Measurements from ENCODE around the gene DDX47.

The DDX47 gene

DNA sequence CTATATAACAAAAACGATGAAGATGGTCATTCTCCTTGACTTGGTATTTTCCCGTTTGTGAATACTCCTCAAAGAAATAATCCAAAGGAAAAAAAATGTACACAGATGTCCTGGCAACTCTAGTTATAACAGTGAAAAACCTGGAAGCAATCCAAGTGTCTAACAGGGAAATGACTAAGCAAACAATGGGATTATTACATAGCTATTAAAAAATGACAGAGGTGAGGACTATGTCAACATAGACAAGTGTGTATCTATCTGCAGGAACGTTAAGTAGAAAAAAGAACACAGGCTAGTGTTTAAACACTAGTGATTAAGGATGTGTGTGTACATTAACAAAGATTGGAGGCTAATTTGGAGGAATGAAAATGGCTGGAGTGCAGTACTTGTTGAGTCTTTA lies 33.6 kb upstream of the DDX47 start:
- no peak overlapping the region for H3K4me3 ChIP-seq (ENCODE audit: low read depth, low read length)
- TF ChIP-seq, protein P1, sequence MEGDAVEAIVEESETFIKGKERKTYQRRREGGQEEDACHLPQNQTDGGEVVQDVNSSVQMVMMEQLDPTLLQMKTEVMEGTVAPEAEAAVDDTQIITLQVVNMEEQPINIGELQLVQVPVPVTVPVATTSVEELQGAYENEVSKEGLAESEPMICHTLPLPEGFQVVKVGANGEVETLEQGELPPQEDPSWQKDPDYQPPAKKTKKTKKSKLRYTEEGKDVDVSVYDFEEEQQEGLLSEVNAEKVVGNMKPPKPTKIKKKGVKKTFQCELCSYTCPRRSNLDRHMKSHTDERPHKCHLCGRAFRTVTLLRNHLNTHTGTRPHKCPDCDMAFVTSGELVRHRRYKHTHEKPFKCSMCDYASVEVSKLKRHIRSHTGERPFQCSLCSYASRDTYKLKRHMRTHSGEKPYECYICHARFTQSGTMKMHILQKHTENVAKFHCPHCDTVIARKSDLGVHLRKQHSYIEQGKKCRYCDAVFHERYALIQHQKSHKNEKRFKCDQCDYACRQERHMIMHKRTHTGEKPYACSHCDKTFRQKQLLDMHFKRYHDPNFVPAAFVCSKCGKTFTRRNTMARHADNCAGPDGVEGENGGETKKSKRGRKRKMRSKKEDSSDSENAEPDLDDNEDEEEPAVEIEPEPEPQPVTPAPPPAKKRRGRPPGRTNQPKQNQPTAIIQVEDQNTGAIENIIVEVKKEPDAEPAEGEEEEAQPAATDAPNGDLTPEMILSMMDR (IDR thresholded peaks at IDR 0.05; ENCODE audit: borderline replicate concordance, insufficient read depth, low read depth, low read length) = no peak

DNA sequence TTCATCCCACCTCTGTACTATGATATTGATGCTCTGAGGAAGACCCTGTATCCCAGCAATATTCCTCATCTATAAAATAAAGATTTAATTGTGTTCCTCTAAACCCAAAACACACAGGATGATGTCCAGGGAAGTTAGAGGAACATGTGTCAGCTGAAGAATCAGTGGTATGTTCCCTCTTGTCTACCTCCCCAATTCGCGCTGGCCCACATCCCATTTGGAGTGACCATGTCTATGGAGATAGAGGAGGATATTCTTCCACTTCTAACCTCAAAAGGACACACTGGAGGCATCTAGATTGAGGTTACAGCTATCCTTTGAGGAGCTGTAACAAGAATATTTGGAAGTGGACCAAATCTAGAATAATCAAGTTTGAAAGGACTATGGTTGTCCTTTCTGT lies 29.0 kb upstream of the DDX47 start:
- TF ChIP-seq, protein P1 (IDR thresholded peaks at IDR 0.05; ENCODE audit: borderline replicate concordance, insufficient read depth, low read depth, low read length) = no peak
- H3K4me3 ChIP-seq (ENCODE audit: low read depth, low read length) = no peak overlapping the region

DNA sequence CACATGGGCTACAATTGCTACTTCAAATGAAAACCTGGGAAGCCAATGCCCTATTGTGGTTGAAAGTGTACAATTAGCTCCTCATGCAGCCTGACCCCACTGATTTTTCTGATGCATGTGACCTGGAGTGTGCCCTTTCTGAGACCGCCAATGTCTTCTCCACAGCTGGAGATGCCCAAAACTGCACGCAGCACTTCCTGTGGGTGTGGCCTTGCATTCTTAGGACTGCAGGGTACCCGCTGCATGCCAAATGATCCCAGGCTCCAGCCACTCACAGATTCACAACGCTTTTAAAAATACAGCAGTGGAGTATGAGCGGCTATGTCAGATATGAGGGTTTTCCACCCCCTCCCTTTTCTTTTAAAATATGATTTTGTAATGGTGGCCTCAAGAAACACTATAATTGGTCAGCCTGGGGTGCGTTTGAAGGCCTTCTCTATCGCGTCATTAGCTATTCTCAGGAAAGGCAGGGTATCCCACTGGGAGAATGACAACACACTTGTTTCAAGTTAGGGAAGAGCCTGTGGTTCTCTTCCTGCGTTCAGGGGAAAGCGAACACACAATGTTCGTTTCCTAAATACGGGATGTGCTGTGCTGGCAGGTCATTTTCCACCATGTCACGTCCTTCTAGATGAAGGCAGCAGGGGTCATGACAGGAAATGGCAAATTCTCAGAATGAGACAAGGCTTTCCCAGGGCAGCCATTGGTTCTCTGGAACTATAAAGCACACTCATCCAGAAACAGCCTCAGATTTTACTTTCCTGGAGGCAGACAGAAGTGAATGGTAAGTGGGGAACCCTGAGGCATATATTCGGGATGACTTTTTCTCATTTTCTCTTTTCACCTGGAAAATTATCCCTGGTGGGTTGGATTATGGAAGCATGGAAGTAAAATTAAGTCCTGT lies 28.0 kb upstream of the DDX47 start, which contains the start of gene APOLD1:
Gene APOLD1, plus strand, starts transcription at position 749 of the 904 bp plus-strand sequence. Its CDS starts 33 bp downstream, at position 782.
- TF ChIP-seq, protein P1 (IDR thresholded peaks at IDR 0.05; ENCODE audit: borderline replicate concordance, insufficient read depth, low read depth, low read length) = no peak
- peak within 1 kb of the TSS; percentile 64 for H3K4me3 ChIP-seq (ENCODE audit: low read depth, low read length)

DNA sequence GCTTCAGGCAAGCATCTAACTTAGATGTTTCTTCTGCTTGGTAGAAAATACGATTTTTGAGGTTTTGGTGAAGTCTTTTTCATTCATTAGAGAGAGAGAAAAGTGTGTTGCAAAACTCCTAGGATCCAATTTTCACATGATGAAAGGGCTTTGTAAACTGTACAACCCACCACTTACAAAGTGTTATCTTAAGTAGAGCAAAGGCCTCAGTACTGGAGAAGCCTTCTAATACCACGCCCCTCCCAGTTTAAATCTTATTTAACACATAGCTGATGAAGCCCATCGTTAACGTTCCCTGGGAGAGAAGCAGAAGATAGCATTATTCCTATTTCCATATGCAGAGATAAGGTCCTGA lies 26.8 kb upstream of the DDX47 start:
- TF ChIP-seq, protein P1 (IDR thresholded peaks at IDR 0.05; ENCODE audit: borderline replicate concordance, insufficient read depth, low read depth, low read length) = no peak
- peak overlapping the region; percentile 64 for H3K4me3 ChIP-seq (ENCODE audit: low read depth, low read length)

DNA sequence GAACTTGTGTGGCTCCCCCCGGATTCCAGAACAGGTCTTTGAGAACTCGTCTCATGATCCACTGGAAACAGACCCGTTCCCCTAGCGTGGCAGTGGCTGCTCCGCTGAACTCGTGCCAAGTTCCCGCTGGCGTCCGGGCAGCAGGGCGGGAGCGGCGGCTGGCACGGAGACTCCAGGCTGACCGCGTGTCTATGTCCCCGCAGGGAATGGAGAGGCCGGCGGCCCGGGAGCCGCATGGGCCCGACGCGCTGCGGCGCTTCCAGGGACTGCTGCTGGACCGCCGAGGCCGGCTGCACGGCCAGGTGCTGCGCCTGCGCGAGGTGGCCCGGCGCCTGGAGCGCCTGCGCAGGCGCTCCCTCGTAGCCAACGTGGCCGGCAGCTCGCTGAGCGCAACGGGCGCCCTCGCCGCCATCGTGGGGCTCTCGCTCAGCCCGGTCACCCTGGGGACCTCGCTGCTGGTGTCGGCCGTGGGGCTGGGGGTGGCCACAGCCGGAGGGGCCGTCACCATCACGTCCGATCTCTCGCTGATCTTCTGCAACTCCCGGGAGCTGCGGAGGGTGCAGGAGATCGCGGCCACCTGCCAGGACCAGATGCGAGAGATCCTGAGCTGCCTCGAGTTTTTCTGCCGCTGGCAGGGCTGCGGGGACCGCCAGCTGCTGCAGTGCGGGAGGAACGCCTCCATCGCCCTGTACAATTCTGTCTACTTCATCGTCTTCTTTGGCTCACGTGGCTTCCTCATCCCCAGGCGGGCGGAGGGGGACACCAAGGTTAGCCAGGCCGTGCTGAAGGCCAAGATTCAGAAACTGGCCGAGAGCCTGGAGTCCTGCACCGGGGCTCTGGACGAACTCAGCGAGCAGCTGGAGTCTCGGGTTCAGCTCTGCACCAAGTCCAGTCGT lies 26.2 kb upstream of the DDX47 start:
- TF ChIP-seq, protein P1 (IDR thresholded peaks at IDR 0.05; ENCODE audit: borderline replicate concordance, insufficient read depth, low read depth, low read length) = no peak
- H3K4me3 ChIP-seq (ENCODE audit: low read depth, low read length) = peak overlapping the region; percentile 64

DNA sequence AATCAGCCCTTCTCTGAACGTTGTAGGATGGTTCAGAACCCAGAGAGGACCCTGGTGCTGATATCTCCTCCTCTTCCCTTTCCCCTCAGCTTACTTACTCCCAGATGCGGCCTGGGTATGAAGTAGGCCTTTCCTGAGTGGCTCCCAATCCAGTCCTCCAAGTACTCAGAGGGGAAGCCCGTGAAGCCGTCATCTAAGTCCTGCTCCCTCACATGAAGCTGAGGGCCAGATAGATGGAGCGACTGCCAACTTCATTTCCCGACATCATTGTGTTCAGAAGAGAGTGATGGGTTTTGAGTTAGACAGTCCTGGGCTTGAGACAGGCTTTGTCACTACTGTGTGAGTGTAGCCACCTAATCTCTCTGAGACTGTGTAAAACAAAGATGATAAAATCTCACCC lies 25.0 kb upstream of the DDX47 start:
- TF ChIP-seq, protein P1 (IDR thresholded peaks at IDR 0.05; ENCODE audit: borderline replicate concordance, insufficient read depth, low read depth, low read length) = no peak
- H3K4me3 ChIP-seq (ENCODE audit: low read depth, low read length) = no peak overlapping the region
